ENCODE measurements around the gene BAAT. TPM values are rescaled to one million over a fixed set of nuclear protein-coding genes. Genes with fewer than 3 reads are reported as not detected.

The BAAT gene
- total RNA-seq, 3 donors from 2014 or later (not counting 1 experiment from before 2014, with no cell fraction given): not detected

- Histone ChIP-seq H3K27me3 (ENCODE audit: control insufficient read depth, insufficient read depth, low read length) (no peaks in the 10 kb centered on the region), H3K4me3 (ENCODE audit: low read length) (no peak overlapping the region), H3K9me3 (ENCODE audit: control insufficient read depth, insufficient read depth, low read length) (peaks cover 13% of the 10 kb centered on the region), H3K27ac (ENCODE audit: low read length) (no peak overlapping the region), H3K4me1 (ENCODE audit: control insufficient read depth, insufficient read depth, low read length) (no peaks in the 10 kb centered on the region), H3K36me3 (ENCODE audit: control insufficient read depth, insufficient read depth, low read length) (no peaks in the 10 kb centered on the region)
- intact Hi-C loops (cut with micrococcal nuclease): no loop called here
- ATAC-seq: no peak
- DNase-seq: no peak
- no peak overlapping the region for H3K4me3 Mint-ChIP-seq
- TF ChIP-seq CTCF (IDR thresholded peaks at IDR 0.05): no peak
- no peak overlapping the region for H3K27ac Mint-ChIP-seq
- H3K36me3 Mint-ChIP-seq: peaks cover 22% of the 10 kb centered on the region
- no peaks in the 10 kb centered on the region for H3K4me1 Mint-ChIP-seq
- 76% methylated on average over 7 of the region's 7 CpGs for WGBS (ENCODE audit: insufficient coverage)
- H3K9me3 Mint-ChIP-seq: peaks cover 19 to 30% of the 10 kb centered on the region in 2 donors
- peaks cover 0 to 3% of the 10 kb centered on the region in 2 donors for H3K27me3 Mint-ChIP-seq (ENCODE audit: low read depth in 2 of 2)
Observed at GRCh38 chr9:101418518-101419430, 34.0 kb upstream of the BAAT start.

GRCh38 chr9:101417977-101418376 is 33.2 kb upstream of the BAAT start:
- Histone ChIP-seq H3K27me3 (ENCODE audit: control insufficient read depth, insufficient read depth, low read length) (no peaks in the 10 kb centered on the region), H3K4me1 (ENCODE audit: control insufficient read depth, insufficient read depth, low read length) (no peaks in the 10 kb centered on the region), H3K4me3 (ENCODE audit: low read length) (no peak overlapping the region), H3K9me3 (ENCODE audit: control insufficient read depth, insufficient read depth, low read length) (peaks cover 15% of the 10 kb centered on the region), H3K36me3 (ENCODE audit: control insufficient read depth, insufficient read depth, low read length) (no peaks in the 10 kb centered on the region), H3K27ac (ENCODE audit: low read length) (no peak overlapping the region)
- no peak for ATAC-seq
- intact Hi-C loops (cut with micrococcal nuclease): no loop called here
- Mint-ChIP-seq H3K36me3 (peaks cover 30% of the 10 kb centered on the region), H3K4me1 (no peaks in the 10 kb centered on the region), H3K4me3 (no peak overlapping the region), H3K27me3 (ENCODE audit: low read depth in 2 of 2) (no peaks in the 10 kb centered on the region), H3K9me3 (peaks cover 19 to 31% of the 10 kb centered on the region in 2 donors), H3K27ac (no peak overlapping the region)
- TF ChIP-seq CTCF (IDR thresholded peaks at IDR 0.05): no peak
- no peak for DNase-seq

- peaks cover 36% of the 10 kb centered on the region for H3K36me3 Mint-ChIP-seq
- H3K9me3 Mint-ChIP-seq: peaks cover 21 to 37% of the 10 kb centered on the region in 2 donors
- ATAC-seq (no peak), DNase-seq (no peak)
- TF ChIP-seq CTCF (IDR thresholded peaks at IDR 0.05): no peak
- H3K27me3 Mint-ChIP-seq (ENCODE audit: low read depth in 2 of 2): no peaks in the 10 kb centered on the region
- intact Hi-C loops (cut with micrococcal nuclease): no loop called here
- Histone ChIP-seq H3K4me1 (ENCODE audit: control insufficient read depth, insufficient read depth, low read length) (no peaks in the 10 kb centered on the region), H3K27ac (ENCODE audit: low read length) (no peak overlapping the region), H3K36me3 (ENCODE audit: control insufficient read depth, insufficient read depth, low read length) (no peaks in the 10 kb centered on the region), H3K9me3 (ENCODE audit: control insufficient read depth, insufficient read depth, low read length) (peaks cover 15% of the 10 kb centered on the region), H3K27me3 (ENCODE audit: control insufficient read depth, insufficient read depth, low read length) (no peaks in the 10 kb centered on the region), H3K4me3 (ENCODE audit: low read length) (no peak overlapping the region)
- no peaks in the 10 kb centered on the region for H3K4me1 Mint-ChIP-seq
- H3K27ac Mint-ChIP-seq: no peak overlapping the region
- H3K4me3 Mint-ChIP-seq: no peak overlapping the region
Observed at GRCh38 chr9:101417389-101417788, 32.6 kb upstream of the BAAT start.

- peaks cover 43% of the 10 kb centered on the region for H3K36me3 Mint-ChIP-seq
- H3K27me3 Mint-ChIP-seq (ENCODE audit: low read depth in 2 of 2): no peaks in the 10 kb centered on the region
- no peak overlapping the region for H3K27ac ChIP-seq (ENCODE audit: low read length)
- no peaks in the 10 kb centered on the region for H3K27me3 ChIP-seq (ENCODE audit: control insufficient read depth, insufficient read depth, low read length)
- ATAC-seq: no peak
- peaks cover 26 to 35% of the 10 kb centered on the region in 2 donors for H3K9me3 Mint-ChIP-seq
- no peak for TF ChIP-seq CTCF (IDR thresholded peaks at IDR 0.05)
- no peak for DNase-seq
- H3K9me3 ChIP-seq (ENCODE audit: control insufficient read depth, insufficient read depth, low read length): peaks cover 15% of the 10 kb centered on the region
- no peak overlapping the region for H3K27ac Mint-ChIP-seq
- no peaks in the 10 kb centered on the region for H3K4me1 Mint-ChIP-seq
- intact Hi-C loops (cut with micrococcal nuclease): no loop called here
- no peaks in the 10 kb centered on the region for H3K36me3 ChIP-seq (ENCODE audit: control insufficient read depth, insufficient read depth, low read length)
- H3K4me3 ChIP-seq (ENCODE audit: low read length): no peak overlapping the region
- H3K4me3 Mint-ChIP-seq: no peak overlapping the region
- no peaks in the 10 kb centered on the region for H3K4me1 ChIP-seq (ENCODE audit: control insufficient read depth, insufficient read depth, low read length)
Observed at GRCh38 chr9:101415578-101415977, 30.8 kb upstream of the BAAT start.
